Testis (tissue), 3 donors: ENCODE measurements around the gene TGM2. TPM values are rescaled to one million over a fixed set of nuclear protein-coding genes. Genes with fewer than 3 reads are reported as not detected.

ENCODE experiments used
- DNase-seq: peaks from one replicate; pipeline ENCODE4 v3.0.0-alpha.2; 2019
- H3K27ac ChIP-seq, 2 donors: fragments of 200-600 bp; sonication (generic); one replicate each; pipeline ENCODE4 v1.5.1; 2019
- H3K27me3 ChIP-seq: fragments of 200-600 bp; sonication (generic); one replicate; pipeline ENCODE4 v1.5.1; 2019
- H3K36me3 ChIP-seq: fragments of 200-600 bp; sonication (generic); one replicate; pipeline ENCODE4 v1.5.1; 2017; ENCODE audit warnings: low read depth; ENCODE audit errors: missing control alignments
- H3K4me1 ChIP-seq: fragments of 200-600 bp; sonication (generic); one replicate; pipeline ENCODE4 v1.5.1; 2019
- H3K4me3 ChIP-seq, 2 donors: fragments of 200-600 bp; sonication (generic); one replicate each; pipeline ENCODE4 v1.5.1; 2017 to 2019
- H3K9me3 ChIP-seq: fragments of 200-600 bp; sonication (generic); one replicate; pipeline ENCODE4 v1.5.1; 2017
- CTCF ChIP-seq, 3 experiments: fragments of 450-650 bp in 2 of 3; fragments of 200-600 bp in 1 of 3; sonication (generic) in 1 of 3; IDR thresholded peaks; one replicate each; pipeline ENCODE4 v1.5.1; 2016 to 2019; ENCODE audit warnings: antibody characterized with exemption in 3 of 3, mild to moderate bottlenecking in 2 of 3, moderate library complexity in 1 of 3
- POLR2A ChIP-seq: fragments of 450-650 bp; IDR thresholded peaks from one replicate; pipeline ENCODE4 v1.6.1; 2017; ENCODE audit warnings: antibody characterized with exemption, mild to moderate bottlenecking, moderate library complexity
- WGBS, 2 donors: methylation state at CpG; one replicate each; pipeline ENCODE4 v1.1.5; 2018; 5-methylcytosine and 5-hydroxymethylcytosine counted together
- intact Hi-C: fragments of 100-400 bp; cut with DNase I; formaldehyde crosslinking; loops from one replicate; pipeline ENCODE4 v1.15.1; 2023; ENCODE audit warnings: low total_unique reads
- polyA plus RNA-seq: library from polyadenylated mRNA; stranded (reverse); fragments of 350-450 nt; fragmentation: Illumina TruSeq; extraction: RNeasy Lipid Tissue Mini Kit (QIAGEN cat#74804); gene quantifications from one replicate; pipeline ENCODE4 v1.2.3, GENCODE V29; 2014; ENCODE audit warnings: low read depth, low replicate concordance; ENCODE audit not compliant: insufficient read depth
- total RNA-seq, 2 donors: library from RNA; depleted of rRNA; stranded (reverse); fragments of >200 nt; gene quantifications; one replicate each; pipeline ENCODE4 v1.2.3, GENCODE V29; 2016

TGM2 gene
- total and polyA plus RNA-seq, 3 donors from 2014 or later, result 3.2 to 49.0 (median 8.5) TPM

GRCh38 chr20:38150335-38151170 lies 14.5 kb downstream of the TGM2 start:
- H3K27me3 ChIP-seq, result no peaks in the 10 kb centered on the region
- peaks cover 13% of the 10 kb centered on the region for H3K4me1 ChIP-seq
- no peak for TF ChIP-seq POLR2A
- TF ChIP-seq CTCF (IDR thresholded peaks at IDR 0.05), result no peak
- no peak for DNase-seq
- no peaks in the 10 kb centered on the region for H3K9me3 ChIP-seq
- no peaks in the 10 kb centered on the region for H3K36me3 ChIP-seq
- H3K4me3 ChIP-seq, result no peak overlapping the region
- H3K27ac ChIP-seq, result no peak overlapping the region
- WGBS, 2 donors, result 92 to 98% methylated on average over 8 of the region's 8 CpGs
- intact Hi-C loops, result no loop called here

GRCh38 chr20:38148328-38149102 lies 16.6 kb downstream of the TGM2 start:
- 82 to 92% methylated on average over 8 to 9 of the region's 9 CpGs for WGBS, 2 donors
- intact Hi-C loops, result no loop called here
- Histone ChIP-seq H3K4me1 (peaks cover 29% of the 10 kb centered on the region), H3K27me3 (no peaks in the 10 kb centered on the region), H3K27ac (no peak overlapping the region), H3K9me3 (no peaks in the 10 kb centered on the region), H3K4me3 (no peak overlapping the region), H3K36me3 (no peaks in the 10 kb centered on the region)
- no peak for DNase-seq
- TF ChIP-seq CTCF (IDR thresholded peaks at IDR 0.05), result no peak

GRCh38 chr20:38147751-38148150 lies 17.3 kb downstream of the TGM2 start:
- WGBS, 2 donors, result 77 to 97% methylated on average over 5 to 14 of the region's 14 CpGs

GRCh38 chr20:38147163-38147562 lies 17.9 kb downstream of the TGM2 start:
- no peaks in the 10 kb centered on the region for H3K36me3 ChIP-seq

More at GRCh38 chr20:38147751-38148150, 17.3 kb downstream of the TGM2 start:
- no peak for DNase-seq
- Histone ChIP-seq H3K4me3 (no peak overlapping the region), H3K27ac (no peak overlapping the region), H3K27me3 (no peaks in the 10 kb centered on the region), H3K4me1 (peaks cover 29% of the 10 kb centered on the region), H3K36me3 (no peaks in the 10 kb centered on the region), H3K9me3 (no peaks in the 10 kb centered on the region)
- intact Hi-C loops, result no loop called here
- no peak for TF ChIP-seq CTCF (IDR thresholded peaks at IDR 0.05)
- TF ChIP-seq POLR2A, result no peak

More at GRCh38 chr20:38147163-38147562, 17.9 kb downstream of the TGM2 start:
- H3K9me3 ChIP-seq, result no peaks in the 10 kb centered on the region
- no peaks in the 10 kb centered on the region for H3K27me3 ChIP-seq
- intact Hi-C loops, result no loop called here
- peaks cover 23% of the 10 kb centered on the region for H3K4me1 ChIP-seq
- H3K4me3 ChIP-seq, result no peak overlapping the region
- no peak for DNase-seq
- no peak for TF ChIP-seq CTCF (IDR thresholded peaks at IDR 0.05)
- no peak for TF ChIP-seq POLR2A
- H3K27ac ChIP-seq, result no peak overlapping the region
- 81 to 87% methylated on average over 9 of the region's 9 CpGs for WGBS, 2 donors
